Measurements from ENCODE around the gene MRAS.

- TF ChIP-seq JUND (IDR thresholded peaks at IDR 0.05), result no peak
- no peak for TF ChIP-seq ZBTB33 (IDR thresholded peaks at IDR 0.05; ENCODE audit: borderline replicate concordance, low read depth)
- no peak for TF ChIP-seq YY1 (IDR thresholded peaks at IDR 0.05; ENCODE audit: low read depth)
- no peak for TF ChIP-seq RAD21 (IDR thresholded peaks at IDR 0.05; ENCODE audit: low read length)
- no peak for TF ChIP-seq USF2 (IDR thresholded peaks at IDR 0.05; ENCODE audit: borderline replicate concordance, low read depth, low read length)
- no peak for TF ChIP-seq CTCF (IDR thresholded peaks at IDR 0.05)
- TF ChIP-seq REST (IDR thresholded peaks at IDR 0.05; ENCODE audit: low read depth, low read length), result no peak
- TF ChIP-seq FOXM1 (IDR thresholded peaks at IDR 0.05; ENCODE audit: low read depth), result no peak
- TF ChIP-seq POLR2AphosphoS5 (IDR thresholded peaks at IDR 0.05; ENCODE audit: low read depth, low read length), result no peak
These were observed 3.6 kb upstream of the MRAS start for GRCh38 chr3:138344754-138345153.

All from SK-N-SH (cell line).